IPS-18c (cell line): ENCODE data around the gene PDE4D.

Experiments used
- H3K4me3 ChIP-seq: 2 replicates; pipeline ENCODE4 v1.7.0; 2013; ENCODE audit warnings: low read depth, mild to moderate bottlenecking, low read length, moderate library complexity; ENCODE audit not compliant: insufficient read depth
- H3K9me3 ChIP-seq: one replicate; pipeline ENCODE4 v1.6.1; 2013; ENCODE audit warnings: mild to moderate bottlenecking, low read length, moderate library complexity; ENCODE audit not compliant: control insufficient read depth, insufficient read depth

The PDE4D gene

DNA sequence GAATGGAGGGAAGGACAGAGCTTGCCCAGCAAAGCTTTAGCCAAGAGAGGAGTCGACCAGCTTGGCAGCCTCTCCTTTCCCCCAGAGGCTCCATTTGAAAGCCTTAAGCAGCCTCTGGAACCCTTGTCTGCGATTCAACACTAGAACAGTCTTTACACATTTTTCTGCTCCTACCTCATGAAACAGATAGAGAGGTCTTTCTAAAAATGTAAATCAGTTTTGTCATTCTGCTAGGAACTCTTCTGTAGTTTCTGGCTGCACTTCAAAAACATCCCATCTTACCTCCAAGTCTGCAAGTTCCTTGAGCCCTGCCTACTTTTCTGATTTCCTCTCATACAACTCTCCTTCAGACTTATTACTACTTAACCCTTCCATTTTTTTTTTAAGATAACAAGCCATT, 70.1 kb downstream of the PDE4D start:
- Histone ChIP-seq H3K4me3 (no peak overlapping the region), H3K9me3 (no peaks in the 10 kb centered on the region)

DNA sequence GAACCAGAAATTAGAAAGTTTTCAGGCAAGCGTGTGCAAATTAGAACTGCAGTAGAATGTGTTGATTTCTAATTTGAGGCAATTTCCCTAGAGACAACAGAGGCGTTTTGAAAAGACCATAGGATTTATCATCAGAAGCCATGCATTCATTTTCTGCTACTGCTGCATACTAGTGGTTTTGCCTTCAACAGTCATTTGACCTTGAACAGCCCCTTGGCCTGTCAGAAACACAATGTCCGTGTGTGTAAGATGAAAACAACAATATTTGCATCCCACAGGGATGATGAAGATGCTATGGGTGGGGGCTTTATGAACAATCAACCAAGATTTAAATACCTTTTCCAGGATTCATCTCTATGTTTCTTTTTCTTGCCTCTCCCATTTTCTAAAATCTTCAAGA, 73.7 kb downstream of the PDE4D start:
- H3K9me3 ChIP-seq: no peaks in the 10 kb centered on the region
- no peak overlapping the region for H3K4me3 ChIP-seq

DNA sequence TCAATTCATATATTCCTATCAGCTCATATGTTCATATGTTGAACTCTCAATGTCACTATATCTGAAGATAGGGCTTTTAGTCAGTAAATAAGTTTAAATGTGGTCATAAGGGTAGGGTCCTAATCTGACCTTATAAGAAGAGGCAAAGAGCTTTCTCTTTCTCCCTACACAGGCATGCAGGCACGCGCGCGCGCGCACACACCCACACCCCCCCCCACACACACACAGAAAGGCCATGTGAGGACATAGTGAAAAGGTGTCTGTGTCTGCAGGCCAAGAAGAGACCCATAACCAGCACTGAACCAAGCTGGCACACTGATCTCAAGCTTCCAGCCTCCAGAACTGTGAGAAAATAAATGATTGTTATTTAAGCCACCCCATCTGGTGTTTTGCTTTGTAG, 76.0 kb downstream of the PDE4D start:
- no peak overlapping the region for H3K4me3 ChIP-seq
- H3K9me3 ChIP-seq: no peaks in the 10 kb centered on the region

DNA sequence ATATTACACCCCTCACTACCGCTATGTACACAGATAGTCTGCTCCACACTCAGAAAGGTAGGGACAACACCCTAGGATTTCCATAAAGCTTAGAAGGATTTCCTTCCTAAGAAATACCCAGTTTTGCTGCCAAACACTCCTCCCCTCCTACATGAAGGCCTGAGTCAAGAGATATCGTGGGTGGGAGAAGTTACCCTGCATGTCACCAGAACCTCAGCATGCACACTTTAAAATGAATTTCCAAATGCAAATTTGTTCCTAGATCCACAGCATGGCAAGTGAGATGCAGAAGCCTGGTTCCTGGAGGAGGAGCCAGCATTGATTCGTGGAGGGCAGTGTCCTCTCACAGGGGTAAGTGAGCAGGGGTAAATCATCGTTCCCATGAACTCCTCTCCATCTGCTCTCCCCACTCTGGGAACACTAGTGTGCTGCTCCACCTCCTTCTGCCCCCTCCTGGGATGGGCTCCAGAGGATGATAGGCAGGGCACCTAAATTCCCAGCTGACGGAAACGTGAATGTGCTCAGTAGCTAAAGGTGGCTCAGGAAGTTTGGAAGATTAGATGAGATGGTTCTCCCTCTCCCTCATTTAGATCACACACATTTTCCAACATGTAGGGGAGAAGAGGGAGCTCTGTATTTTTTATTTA, 76.7 kb downstream of the PDE4D start:
- H3K9me3 ChIP-seq: no peaks in the 10 kb centered on the region
- no peak overlapping the region for H3K4me3 ChIP-seq

DNA sequence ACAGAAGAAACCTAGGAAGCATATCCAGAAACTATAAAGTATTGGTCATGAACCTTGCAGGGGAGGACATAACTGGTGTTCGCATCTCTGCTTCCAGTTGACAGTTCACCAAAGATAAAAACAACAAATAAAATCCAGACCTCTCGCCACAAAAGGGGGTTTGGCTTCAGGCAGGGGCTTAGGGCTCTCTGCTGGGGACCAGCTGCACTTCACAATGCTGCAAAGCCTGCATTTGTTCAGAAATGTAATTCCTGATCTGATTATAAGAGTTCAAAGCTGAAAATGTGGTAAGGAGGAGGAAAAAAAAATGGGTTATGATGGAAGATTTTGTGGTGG, 79.0 kb downstream of the PDE4D start:
- Histone ChIP-seq H3K4me3 (no peak overlapping the region), H3K9me3 (no peaks in the 10 kb centered on the region)

DNA sequence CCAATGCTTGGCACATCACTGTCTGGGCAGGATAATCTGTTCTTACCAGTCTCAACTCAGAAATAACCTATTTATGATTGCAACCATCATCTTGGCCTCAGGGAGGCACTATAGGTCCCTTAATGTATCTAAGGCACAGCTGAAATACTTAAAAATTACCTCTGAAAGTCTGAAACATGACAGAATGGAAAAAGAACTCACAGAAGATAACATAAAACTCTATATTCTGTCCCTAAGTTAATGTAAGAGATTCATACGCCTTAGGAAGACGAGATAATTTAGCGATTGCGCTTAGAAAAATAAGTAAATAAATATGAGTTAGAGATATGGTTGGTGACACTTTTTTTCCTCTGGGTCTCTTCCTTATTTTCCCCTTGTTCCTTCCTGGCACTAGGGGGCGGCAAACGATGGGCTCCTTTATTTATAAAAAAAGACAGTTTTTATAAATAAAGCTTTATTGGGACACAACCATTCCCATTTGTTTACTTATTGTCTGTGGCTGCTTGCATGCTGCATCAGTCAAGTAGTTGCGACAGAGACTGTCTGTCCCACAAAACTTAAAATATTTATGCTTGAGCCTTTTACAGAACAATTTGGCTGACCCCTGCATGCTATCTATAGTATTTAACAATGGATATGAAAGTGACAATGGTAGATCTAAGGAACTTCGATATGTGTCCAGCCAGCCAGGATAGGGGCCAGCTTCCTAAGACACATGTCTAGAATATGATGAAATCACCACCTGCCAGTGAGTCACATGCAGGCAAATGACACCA, 79.6 kb downstream of the PDE4D start:
- Histone ChIP-seq H3K9me3 (no peaks in the 10 kb centered on the region), H3K4me3 (no peak overlapping the region)

DNA sequence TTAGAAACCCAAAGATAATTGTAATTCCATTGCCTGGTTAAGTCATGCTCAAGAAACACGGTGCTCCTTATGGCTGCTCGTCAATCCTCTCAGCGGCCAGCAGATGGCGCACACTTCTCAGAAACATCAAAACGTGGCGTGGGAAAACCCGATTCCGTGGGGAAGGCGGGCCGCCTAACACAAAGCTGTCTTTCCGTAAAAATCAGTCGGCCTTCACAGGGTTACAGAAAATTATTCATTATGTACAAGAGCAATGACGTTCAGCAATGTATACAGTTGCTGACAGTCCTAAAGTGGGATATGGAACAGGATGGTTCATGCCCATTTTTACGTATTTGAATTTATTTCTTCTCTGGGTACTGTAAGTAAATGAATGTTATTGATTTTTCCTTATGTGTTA, 83.5 kb downstream of the PDE4D start:
- Histone ChIP-seq H3K9me3 (no peaks in the 10 kb centered on the region), H3K4me3 (no peak overlapping the region)

DNA sequence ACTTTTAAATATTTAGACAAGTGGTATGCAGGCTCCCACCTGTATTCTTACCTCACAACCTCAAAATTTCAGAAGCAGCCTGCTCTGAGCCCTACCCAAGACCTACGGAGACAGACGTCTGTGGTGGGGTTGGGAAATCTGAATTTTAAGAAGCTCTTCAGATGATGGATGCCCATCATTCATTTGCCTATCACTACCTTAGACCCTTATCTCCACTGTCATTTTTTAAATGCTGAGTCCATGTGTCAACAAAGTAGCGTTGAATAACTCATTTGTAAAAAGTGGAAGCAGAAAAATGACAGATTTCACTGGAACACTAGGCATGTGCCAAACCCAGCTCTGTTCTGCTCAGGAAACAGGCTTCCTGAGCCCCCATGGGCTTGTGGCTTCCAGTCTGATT, 85.7 kb downstream of the PDE4D start:
- Histone ChIP-seq H3K4me3 (no peak overlapping the region), H3K9me3 (no peaks in the 10 kb centered on the region)

DNA sequence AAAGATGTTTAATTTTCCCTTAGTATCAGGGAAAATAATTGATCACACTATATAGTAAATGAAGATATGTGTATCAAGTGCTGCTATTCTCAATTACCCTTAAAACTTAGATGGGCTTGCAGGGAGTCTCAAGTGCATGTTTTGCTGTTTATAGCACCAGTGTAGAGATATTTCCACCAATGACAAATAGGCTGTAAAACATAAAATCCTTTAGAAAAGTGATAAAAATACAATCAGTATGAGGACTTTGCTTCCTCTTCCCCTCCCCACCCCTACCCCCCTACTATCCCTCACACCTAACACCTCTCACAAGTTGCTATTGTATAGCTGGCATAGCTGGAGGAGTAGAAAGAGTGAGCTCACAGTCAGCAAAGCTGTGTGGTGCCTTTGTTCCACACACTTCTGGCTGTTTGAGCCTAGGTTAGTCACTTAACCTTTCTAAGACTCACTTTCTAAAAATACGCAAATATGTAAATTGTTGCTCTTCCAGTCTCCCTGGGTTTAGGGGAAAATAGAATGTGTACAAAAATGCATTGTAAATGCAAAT, 93.1 kb downstream of the PDE4D start:
- Histone ChIP-seq H3K4me3 (no peak overlapping the region), H3K9me3 (no peaks in the 10 kb centered on the region)

DNA sequence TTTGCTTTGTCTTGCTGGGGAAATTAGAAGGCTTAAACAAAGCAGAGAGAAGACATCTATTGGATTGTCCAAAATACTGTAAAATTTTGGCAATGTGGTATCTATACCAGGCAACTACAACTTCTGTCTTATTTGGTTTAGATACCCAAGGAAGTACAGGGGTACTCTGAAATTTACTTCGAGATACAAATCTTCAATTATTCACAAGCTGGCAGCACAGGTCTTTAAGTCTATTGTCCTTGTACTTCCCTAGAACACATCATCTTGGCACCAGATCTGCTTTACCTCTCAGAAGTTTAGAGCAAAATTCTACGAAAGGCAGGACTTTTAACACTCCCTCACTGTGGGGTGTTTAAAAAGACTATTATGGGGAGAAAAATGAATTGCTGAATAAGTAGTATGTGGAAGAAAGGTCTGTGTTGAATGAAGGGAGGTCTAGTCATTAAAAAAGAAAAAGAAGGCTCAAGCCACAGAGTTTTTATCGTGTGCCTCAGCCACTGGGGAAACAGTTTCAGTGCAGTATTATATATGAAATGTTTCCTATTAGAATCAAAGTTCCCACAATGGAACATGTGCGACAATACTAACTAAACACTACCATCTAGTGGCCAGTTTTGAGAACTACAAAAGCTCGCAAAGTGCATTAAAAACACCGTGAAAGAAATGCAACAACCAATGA, 93.7 kb downstream of the PDE4D start:
- no peak overlapping the region for H3K4me3 ChIP-seq
- H3K9me3 ChIP-seq: no peaks in the 10 kb centered on the region

DNA sequence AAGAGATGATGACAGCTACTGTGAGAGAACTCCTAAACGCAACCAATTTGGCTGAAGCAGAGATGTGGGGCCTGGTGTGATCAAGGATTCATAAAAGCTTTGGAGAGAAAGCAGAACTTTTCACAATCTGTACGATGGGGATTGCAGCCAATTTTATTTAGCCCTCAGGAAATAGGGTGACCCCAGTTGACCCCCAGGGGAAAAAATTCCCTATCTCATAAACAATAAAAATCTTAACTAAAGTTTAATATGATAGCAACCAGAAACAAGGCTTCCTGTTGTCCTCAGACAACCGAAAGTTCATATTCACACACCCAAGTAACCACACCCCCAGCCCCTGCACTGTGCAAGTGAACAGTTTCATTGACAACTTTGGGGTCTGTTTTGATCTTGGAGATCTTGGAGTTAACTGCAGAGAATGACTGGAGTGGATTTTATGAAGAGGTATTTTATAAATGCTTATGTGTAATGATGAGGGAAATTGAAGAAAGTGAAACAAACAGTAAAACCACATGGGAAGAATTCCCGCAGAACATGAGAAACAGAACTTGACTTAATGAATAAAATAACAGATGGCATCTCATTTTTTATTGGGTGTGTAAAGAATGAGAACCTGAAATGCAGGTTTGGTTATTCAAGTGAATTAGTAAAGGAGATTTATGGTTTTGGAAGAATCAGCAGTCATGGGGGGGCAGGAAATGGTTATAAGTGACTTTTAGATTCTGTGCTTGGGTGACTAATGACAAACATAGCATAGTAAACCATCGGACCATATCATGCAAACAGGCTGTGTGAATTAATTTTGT, 94.5 kb downstream of the PDE4D start:
- no peak overlapping the region for H3K4me3 ChIP-seq
- H3K9me3 ChIP-seq: no peaks in the 10 kb centered on the region

DNA sequence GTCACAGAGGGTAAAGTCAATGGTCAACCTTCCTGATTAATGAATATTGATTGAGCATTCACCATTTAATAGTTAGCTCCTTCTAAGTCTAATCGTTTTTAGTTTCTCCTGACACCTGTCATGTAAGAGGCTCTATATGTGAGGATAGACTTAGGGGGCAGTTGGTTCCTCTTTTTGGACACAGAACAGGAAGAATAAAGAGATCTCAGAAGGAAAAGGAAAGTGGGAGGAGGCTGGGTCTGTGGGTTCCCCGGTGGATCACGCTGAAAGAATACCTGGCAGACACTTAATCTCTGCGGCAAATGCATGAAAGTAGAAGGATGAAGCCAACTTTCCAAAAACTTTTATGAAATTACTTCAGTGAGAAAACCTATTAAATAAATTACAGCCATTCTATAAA, 98.4 kb downstream of the PDE4D start:
- H3K9me3 ChIP-seq: no peaks in the 10 kb centered on the region
- H3K4me3 ChIP-seq: no peak overlapping the region

DNA sequence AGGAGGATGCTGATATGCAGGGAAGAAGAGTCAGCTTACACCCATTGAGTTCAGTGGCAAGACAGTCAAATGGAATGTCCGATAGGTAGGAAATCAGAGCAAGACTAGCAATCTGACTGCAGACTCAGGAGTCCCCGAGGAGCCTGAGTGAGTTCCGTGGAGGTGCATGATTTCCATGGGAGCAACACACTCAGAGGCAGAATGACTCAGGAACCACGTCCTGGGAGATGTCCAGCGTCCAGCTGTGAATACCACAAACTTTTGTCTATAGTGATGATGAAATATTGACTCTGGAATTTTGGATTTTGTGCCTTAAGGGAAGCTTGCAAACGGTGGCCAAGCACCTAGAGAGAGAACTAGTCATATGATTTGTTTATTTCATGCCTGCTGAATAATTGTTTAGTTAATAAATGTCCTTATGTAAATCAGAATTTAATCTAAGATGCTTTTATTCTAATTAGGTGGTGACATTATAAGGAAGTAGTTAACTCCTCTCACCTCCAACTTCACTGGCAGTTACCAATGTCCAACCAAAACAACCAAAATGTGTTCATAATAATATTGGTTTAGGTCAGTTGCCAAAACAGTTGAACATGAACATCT, 100.4 kb downstream of the PDE4D start:
- Histone ChIP-seq H3K4me3 (no peak overlapping the region), H3K9me3 (no peaks in the 10 kb centered on the region)

DNA sequence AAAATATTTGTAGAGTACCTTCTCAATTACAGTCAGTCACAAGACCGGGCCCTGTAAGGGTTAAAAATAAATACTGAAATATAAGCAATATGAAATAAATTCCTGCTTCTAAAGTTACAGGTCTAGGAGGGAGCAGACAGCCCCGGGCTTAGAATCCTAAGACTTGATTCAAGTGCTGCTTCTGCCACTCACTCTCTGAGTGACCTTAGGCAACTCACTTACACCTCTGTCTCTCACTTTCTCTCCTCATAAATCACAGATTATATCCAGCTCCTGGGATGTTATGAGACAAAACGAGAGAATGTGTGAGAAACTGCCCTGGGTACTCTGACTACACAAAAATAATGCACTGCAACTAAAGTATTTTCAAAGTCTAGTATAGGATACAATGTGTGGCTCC, 101.9 kb downstream of the PDE4D start:
- Histone ChIP-seq H3K9me3 (no peaks in the 10 kb centered on the region), H3K4me3 (no peak overlapping the region)

DNA sequence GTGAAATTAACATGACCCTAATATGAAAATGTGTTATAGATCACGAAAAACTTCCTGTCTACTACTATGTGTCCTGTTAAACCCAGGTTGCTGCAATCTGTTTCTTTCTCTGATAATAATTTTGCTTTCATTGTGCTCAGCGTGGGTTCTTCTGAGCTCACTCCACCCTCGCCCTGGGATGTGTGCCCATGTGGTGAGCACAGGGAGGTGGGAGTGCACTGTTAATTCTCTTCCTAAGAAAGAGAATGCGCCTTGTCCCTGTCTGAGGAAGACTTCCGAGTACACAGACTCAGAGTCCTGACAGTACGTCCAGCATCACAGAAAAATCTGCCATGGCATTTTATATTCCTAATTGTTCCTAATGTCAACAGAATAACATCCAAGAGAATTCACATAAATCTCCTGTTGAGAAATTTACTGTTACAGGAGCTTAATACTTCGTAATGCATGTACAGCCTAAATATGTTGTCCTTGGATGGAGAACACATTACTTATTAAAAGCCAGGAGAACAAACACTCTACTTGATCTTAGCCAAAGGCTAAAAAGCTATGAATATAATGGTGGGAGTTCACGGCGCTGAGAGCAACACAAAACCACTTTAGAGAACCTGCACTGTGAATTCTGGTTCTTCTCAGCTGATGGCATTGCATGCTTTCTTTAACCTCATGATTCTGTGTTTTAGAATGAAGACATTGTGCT, 102.6 kb downstream of the PDE4D start:
- Histone ChIP-seq H3K9me3 (no peaks in the 10 kb centered on the region), H3K4me3 (no peak overlapping the region)

DNA sequence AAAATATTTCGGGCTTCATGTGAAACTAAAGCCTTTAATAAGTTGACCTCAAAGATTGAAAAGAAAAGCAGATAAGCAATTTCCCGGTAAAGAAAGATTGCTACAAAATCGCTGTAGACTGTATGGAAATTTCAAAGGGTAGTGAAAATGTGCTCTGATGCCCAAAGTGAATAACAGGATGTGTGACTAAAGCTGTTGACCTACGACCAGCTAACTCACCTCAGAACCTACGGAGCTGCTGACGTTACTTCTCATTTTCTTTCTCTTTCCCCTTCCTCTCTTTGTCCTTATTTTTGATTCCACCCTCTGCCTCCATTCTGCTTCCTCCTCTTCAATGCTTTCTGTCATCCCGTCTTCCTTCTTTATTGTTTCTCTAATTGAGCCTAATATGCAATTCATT, 103.2 kb downstream of the PDE4D start:
- Histone ChIP-seq H3K4me3 (no peak overlapping the region), H3K9me3 (no peaks in the 10 kb centered on the region)

DNA sequence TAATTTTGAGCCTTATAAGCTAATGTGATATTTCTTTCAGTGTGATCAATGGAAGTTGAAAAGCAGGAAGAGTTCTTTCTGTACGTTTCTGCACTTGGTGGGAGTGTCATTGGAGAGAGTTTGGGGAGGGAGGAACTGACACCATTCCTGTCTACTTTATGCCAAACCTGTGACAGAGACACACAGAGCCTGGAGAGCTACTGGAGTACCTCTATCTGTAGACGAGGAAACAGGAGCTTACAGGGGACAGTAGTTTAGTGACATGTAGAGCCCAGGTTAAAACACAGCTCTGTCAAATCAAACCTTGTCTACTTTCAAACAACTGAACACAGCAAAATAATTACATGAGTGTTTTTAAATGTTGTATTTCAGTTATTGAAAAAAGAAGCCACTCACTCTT, 103.6 kb downstream of the PDE4D start:
- H3K9me3 ChIP-seq: no peaks in the 10 kb centered on the region
- no peak overlapping the region for H3K4me3 ChIP-seq
